Measurements from ENCODE around the gene PDS5A. TPM values are rescaled to one million over a fixed set of nuclear protein-coding genes. Genes with fewer than 3 reads are reported as not detected.

PDS5A gene
- total and polyA plus RNA-seq, 12 donors: 12.6 to 36.2 (median 30.9) TPM

DNA sequence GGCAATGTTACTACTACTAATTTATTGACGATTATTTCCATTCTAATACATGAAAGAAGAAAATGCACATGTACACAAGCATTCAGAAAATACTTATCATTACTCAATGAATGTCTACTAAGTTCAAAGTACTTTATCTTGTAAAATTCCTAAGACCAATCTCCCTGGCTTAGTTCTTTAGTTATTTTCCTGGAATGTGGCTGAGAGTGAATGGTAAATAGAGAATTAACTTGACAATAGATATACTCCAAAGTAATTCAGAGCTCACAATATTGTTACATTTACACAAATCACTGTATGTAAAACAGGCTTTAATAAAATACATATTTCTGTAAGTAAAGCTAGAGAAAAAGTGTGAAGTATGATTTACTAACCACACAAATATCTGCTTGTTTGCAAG lies 79.7 kb downstream of the PDS5A start:
- TF ChIP-seq, protein P1, sequence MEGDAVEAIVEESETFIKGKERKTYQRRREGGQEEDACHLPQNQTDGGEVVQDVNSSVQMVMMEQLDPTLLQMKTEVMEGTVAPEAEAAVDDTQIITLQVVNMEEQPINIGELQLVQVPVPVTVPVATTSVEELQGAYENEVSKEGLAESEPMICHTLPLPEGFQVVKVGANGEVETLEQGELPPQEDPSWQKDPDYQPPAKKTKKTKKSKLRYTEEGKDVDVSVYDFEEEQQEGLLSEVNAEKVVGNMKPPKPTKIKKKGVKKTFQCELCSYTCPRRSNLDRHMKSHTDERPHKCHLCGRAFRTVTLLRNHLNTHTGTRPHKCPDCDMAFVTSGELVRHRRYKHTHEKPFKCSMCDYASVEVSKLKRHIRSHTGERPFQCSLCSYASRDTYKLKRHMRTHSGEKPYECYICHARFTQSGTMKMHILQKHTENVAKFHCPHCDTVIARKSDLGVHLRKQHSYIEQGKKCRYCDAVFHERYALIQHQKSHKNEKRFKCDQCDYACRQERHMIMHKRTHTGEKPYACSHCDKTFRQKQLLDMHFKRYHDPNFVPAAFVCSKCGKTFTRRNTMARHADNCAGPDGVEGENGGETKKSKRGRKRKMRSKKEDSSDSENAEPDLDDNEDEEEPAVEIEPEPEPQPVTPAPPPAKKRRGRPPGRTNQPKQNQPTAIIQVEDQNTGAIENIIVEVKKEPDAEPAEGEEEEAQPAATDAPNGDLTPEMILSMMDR (IDR thresholded peaks at IDR 0.05): no peak
- Histone ChIP-seq H3K4me1 (no peaks in the 10 kb centered on the region), H3K27me3 (no peaks in the 10 kb centered on the region), H3K27ac (no peak overlapping the region), H3K9me3 (no peaks in the 10 kb centered on the region), H3K36me3 (peaks cover 0 to 100% (median 41%) of the 10 kb centered on the region in 9 donors), H3K4me3 (no peak overlapping the region)
- DNase-seq: no peak
- WGBS, 2 donors: 98 to 100% methylated on average over 1 of the region's 1 CpG
- ATAC-seq: no peak
- intact Hi-C loops (cut with DNase I): loop anchor here in 1 of 10 donors (10.0 kb wide), 1 partner anchor 203 kb away; the partner anchor contains the start of gene UBE2K

DNA sequence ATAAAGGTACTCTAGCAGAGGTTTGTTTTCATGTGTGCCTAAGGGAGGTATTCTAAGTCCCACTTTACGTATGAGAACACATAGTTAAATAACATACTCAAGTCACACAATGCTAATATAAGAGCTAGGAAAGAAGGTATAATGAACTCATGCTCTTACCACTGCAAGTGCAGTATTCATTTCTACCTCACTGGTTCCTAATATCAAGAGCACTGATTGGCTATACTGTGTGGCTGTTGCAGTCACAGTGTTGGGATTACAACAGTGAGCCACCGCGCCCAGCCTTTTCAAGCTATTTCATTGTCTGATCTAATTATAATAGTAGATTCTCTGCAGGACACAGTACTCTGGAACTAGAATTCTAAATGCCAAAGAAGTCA lies 84.0 kb downstream of the PDS5A start:
- Histone ChIP-seq H3K36me3 (peaks cover 0 to 100% (median 38%) of the 10 kb centered on the region in 9 donors), H3K9me3 (no peaks in the 10 kb centered on the region), H3K27ac (no peak overlapping the region), H3K4me3 (no peak overlapping the region), H3K27me3 (no peaks in the 10 kb centered on the region), H3K4me1 (no peaks in the 10 kb centered on the region)
- ATAC-seq: no peak
- DNase-seq: no peak
- TF ChIP-seq, protein P1 (IDR thresholded peaks at IDR 0.05): no peak
- intact Hi-C loops (cut with DNase I): loop anchor here in 1 of 10 donors (10.0 kb wide), 1 partner anchor 199 kb away; the partner anchor contains the start of gene UBE2K
- WGBS, 2 donors: 97% methylated on average over 3 of the region's 3 CpGs

DNA sequence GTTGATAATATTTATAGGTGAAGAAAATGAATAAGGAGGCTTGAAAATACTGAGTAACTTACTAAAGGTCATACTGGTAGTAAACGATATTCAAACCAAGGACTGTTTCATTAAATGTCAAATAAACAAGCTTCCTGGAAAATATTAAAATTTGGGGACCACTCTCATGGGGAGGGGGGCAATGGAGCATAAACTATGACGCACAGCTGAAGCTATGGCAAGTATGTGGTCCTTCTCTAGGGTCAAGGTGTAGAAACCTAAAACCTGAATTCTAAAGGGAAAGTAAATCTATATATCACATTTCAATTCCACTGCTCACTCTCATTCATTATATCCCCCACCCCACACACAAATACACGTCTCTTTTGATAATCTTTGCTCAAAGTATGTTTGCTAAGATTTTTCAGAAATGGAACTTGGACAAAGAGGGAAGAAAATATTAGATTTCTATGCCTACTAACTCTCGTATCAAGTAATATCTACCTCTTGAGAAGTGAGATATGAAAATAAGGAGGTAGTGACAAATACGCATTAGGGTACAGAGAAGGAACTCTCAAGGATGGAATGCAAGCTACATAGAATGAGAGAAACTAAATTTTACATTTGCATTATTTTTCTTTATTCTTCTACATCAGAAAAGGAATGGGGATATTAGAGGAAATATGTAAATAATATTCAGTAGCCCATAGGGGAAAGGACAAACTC lies 84.6 kb downstream of the PDS5A start:
- Histone ChIP-seq H3K4me1 (no peaks in the 10 kb centered on the region), H3K36me3 (peaks cover 0 to 100% (median 39%) of the 10 kb centered on the region in 9 donors), H3K27ac (no peak overlapping the region), H3K4me3 (no peak overlapping the region), H3K27me3 (no peaks in the 10 kb centered on the region), H3K9me3 (no peaks in the 10 kb centered on the region)
- intact Hi-C loops (cut with DNase I): loop anchor here in 1 of 10 donors (10.0 kb wide), 1 partner anchor 198 kb away; the partner anchor contains the start of gene UBE2K
- ATAC-seq (no peak), DNase-seq (no peak)
- WGBS, 2 donors: 95 to 97% methylated on average over 5 of the region's 5 CpGs
- TF ChIP-seq, protein P1 (IDR thresholded peaks at IDR 0.05): no peak

DNA sequence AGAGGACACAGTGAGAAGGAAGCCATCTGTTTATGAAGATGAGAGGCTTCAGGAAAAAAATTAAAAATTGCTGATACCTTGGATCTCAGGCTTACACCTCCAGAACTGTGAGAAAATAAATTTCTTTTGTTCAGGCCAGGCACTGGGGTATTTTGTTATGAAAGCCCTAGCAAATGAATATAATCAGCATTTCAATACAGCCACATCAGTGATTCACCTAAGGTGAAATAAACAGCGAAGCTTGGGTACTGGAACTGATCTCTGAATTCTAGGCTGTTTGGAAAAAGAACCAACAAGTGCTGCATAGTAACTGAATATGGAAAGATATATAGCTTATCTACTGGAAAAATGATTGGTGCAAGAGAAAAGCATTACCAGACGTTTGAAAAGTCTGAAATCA lies 88.5 kb downstream of the PDS5A start:
- Histone ChIP-seq H3K4me3 (no peak overlapping the region), H3K9me3 (no peaks in the 10 kb centered on the region), H3K27ac (no peak overlapping the region), H3K27me3 (no peaks in the 10 kb centered on the region), H3K36me3 (peaks cover 0 to 99% (median 33%) of the 10 kb centered on the region in 9 donors), H3K4me1 (no peaks in the 10 kb centered on the region)
- ATAC-seq: no peak
- TF ChIP-seq, protein P1 (IDR thresholded peaks at IDR 0.05): no peak
- DNase-seq: no peak
- WGBS, 2 donors: 78 to 82% methylated on average over 2 of the region's 2 CpGs
- intact Hi-C loops (cut with DNase I): loop anchor here in 1 of 10 donors (10.0 kb wide), 1 partner anchor 86 kb away; the partner anchor contains the start of gene PDS5A
